Body of pancreas (tissue), 4 donors: Measurements from ENCODE around the gene ARMC6.

Experiments
- CTCF ChIP-seq, 7 experiments: fragments of 450-650 bp in 4 of 7; fragments of 200-600 bp in 3 of 7; sonication (generic) in 3 of 7; IDR thresholded peaks; one replicate each; pipeline ENCODE4 v1.5.1; 2016 to 2019; ENCODE audit warnings: antibody characterized with exemption in 7 of 7
- POLR2A ChIP-seq, 3 donors: fragments of 450-650 bp; IDR thresholded peaks; one replicate each; pipeline ENCODE4 v1.6.1; 2016; ENCODE audit warnings: antibody characterized with exemption in 3 of 3, mild to moderate bottlenecking in 2 of 3

GRCh38 chr19:19103167-19103566 lies 69.8 kb downstream of the ARMC6 start:
- no peak for TF ChIP-seq CTCF (IDR thresholded peaks at IDR 0.05)
- TF ChIP-seq POLR2A (IDR thresholded peaks at IDR 0.05) = no peak
